Measurements from ENCODE around the gene UNC13B. TPM values are rescaled to one million over a fixed set of nuclear protein-coding genes. Genes with fewer than 3 reads are reported as not detected.

UNC13B gene
- total and polyA plus RNA-seq, 2 of the 13 experiments (the other 11 are each of a cell fraction or from before 2014, with no cell fraction given): 14.0 to 18.3 TPM

GRCh38 chr9:35380039-35380438 is 218.2 kb downstream of the UNC13B start:
- H3K4me1 ChIP-seq (ENCODE audit: insufficient read depth, low read length): no peaks in the 10 kb centered on the region
- no peaks in the 10 kb centered on the region for H3K27me3 ChIP-seq (ENCODE audit: control insufficient read depth in 1 of 2, insufficient read depth in 2 of 2, low read length in 2 of 2)
- CTCF ChIA-PET (ENCODE audit: low intra/inter-chr PET ratio, low total read pairs): no interaction called here
- POLR2A ChIA-PET: no interaction called here
- DNase-seq (ENCODE audit: low spot score) (no peak), FAIRE-seq (no peak), ATAC-seq (no peak)
- in situ Hi-C loops (cut with HindIII; ENCODE audit: extremely low pct_ligation_motif_present, low pct_unique_long_range_greater_than_20kb): no loop called here
- no peaks in the 10 kb centered on the region for H3K79me2 ChIP-seq (ENCODE audit: insufficient read depth, low read length)
- no peaks in the 10 kb centered on the region for H3K9me3 ChIP-seq (ENCODE audit: low read length)
- H4K20me1 ChIP-seq (ENCODE audit: insufficient read depth, low read length): no peaks in the 10 kb centered on the region
- 100% methylated on average over 4 of the region's 4 CpGs for WGBS (ENCODE audit: low lambda C conversion rate)
- intact Hi-C loops (cut with micrococcal nuclease; ENCODE audit: unreplicated experiment): no loop called here
- no peak overlapping the region for H2AFZ ChIP-seq (ENCODE audit: low read length)
- no peak overlapping the region for H3K4me3 ChIP-seq (replicated peaks in 1 of 3; ENCODE audit: insufficient read depth in 1 of 3, low read depth in 2 of 3, low read length in 3 of 3)
- TF ChIP-seq ZNF792 (CRISPR knock-in tag; IDR thresholded peaks at IDR 0.05) (no peak), ZNF580 (CRISPR knock-in tag; IDR thresholded peaks at IDR 0.05; ENCODE audit: borderline replicate concordance, low read depth) (no peak), PRDM10 (CRISPR knock-in tag; IDR thresholded peaks at IDR 0.05; ENCODE audit: low read depth) (no peak), MAFK (conservative IDR thresholded peaks at IDR 0.05 in 1 of 2, IDR thresholded peaks at IDR 0.05 in 1 of 2; ENCODE audit: low read length in 2 of 2) (no peak), ZBTB39 (CRISPR knock-in tag; IDR thresholded peaks at IDR 0.05) (no peak), ZNF720 (CRISPR knock-in tag; IDR thresholded peaks at IDR 0.05) (no peak), ZNF407 (CRISPR knock-in tag; IDR thresholded peaks at IDR 0.05; ENCODE audit: not compliant biosample characterization) (no peak), SNAPC2 (CRISPR knock-in tag; IDR thresholded peaks at IDR 0.05) (no peak), TCF12 (IDR thresholded peaks at IDR 0.05) (no peak), TCF12 (CRISPR knock-in tag; IDR thresholded peaks at IDR 0.05) (no peak)
- no peak overlapping the region for H3K4me2 ChIP-seq (ENCODE audit: low read depth, low read length)
- no peak overlapping the region for H3K27ac ChIP-seq (ENCODE audit: extremely low read length, insufficient read depth, low read length)
- H3K9ac ChIP-seq (ENCODE audit: insufficient read depth, low read depth, low read length): no peak overlapping the region
- H3K36me3 ChIP-seq (replicated peaks in 1 of 2; ENCODE audit: control insufficient read depth in 1 of 2, insufficient read depth in 2 of 2, low read length in 2 of 2): peaks cover 9 to 17% of the 10 kb centered on the region in 2 experiments; a peak in 4 of 5 replicates
- BruUV-seq (replicated peaks): no TSS peak
